Neural cell (in vitro differentiated cells): ENCODE data around the gene SHTN1.

ENCODE experiments used
- CTCF ChIP-seq: fragments of 450-650 bp; IDR thresholded peaks from 2 replicates; pipeline ENCODE4 v1.5.1; 2014; ENCODE audit warnings: antibody characterized with exemption, mild to moderate bottlenecking, moderate library complexity; ENCODE audit not compliant: poor library complexity, severe bottlenecking
- EP300 ChIP-seq: fragments of 450-650 bp; conservative IDR thresholded peaks from 2 replicates; pipeline ENCODE4 v1.6.1; 2014; ENCODE audit warnings: antibody characterized with exemption, mild to moderate bottlenecking, moderate library complexity; ENCODE audit not compliant: poor library complexity, severe bottlenecking
- EZH2 ChIP-seq: fragments of 200-600, 300-800 bp; shearing (Covaris generic), sonication (generic); IDR thresholded peaks from 2 replicates; pipeline ENCODE4 v1.6.1; 2014; ENCODE audit warnings: antibody characterized with exemption, low read length, borderline replicate concordance, mild to moderate bottlenecking; ENCODE audit not compliant: insufficient read depth, poor library complexity, severe bottlenecking
- POLR2AphosphoS5 ChIP-seq: IDR thresholded peaks from 2 replicates; pipeline ENCODE4 v1.6.1; 2012
- TAF1 ChIP-seq: IDR thresholded peaks from 2 replicates; pipeline ENCODE4 v1.6.1; 2012; ENCODE audit warnings: low read depth

- TF ChIP-seq CTCF (peak; percentile 27), EZH2 (no peak), EP300 (peak; percentile 31), POLR2AphosphoS5 (peak; percentile 89), TAF1 (peak; percentile 57)
Measured at GRCh38 chr10:116849248-116850057, 155.5 kb downstream of the SHTN1 start, which contains the start of gene ENO4.
